Measurements from ENCODE around the gene DEPP1. TPM values are rescaled to one million over a fixed set of nuclear protein-coding genes. Genes with fewer than 3 reads are reported as not detected.

Gene DEPP1
- polyA plus RNA-seq, 3 donors, result not detected

- Histone ChIP-seq H2AFZ (ENCODE audit: insufficient read depth, low read depth, low read length, poor library complexity, severe bottlenecking) (no peak overlapping the region), H4K20me1 (ENCODE audit: insufficient read depth, low read length) (no peaks in the 10 kb centered on the region), H3K4me1 (ENCODE audit: control insufficient read depth in 1 of 2, insufficient read depth in 2 of 2, low read length in 2 of 2) (peaks cover 52 to 58% of the 10 kb centered on the region in 2 donors), H3K9me3 (replicated peaks in 1 of 2; ENCODE audit: control insufficient read depth in 1 of 2, insufficient read depth in 1 of 2, low read length in 2 of 2) (no peaks in the 10 kb centered on the region), H3K4me3 (replicated peaks in 1 of 3; ENCODE audit: low read depth in 2 of 3, low read length in 3 of 3) (no peak overlapping the region), H3K9ac (ENCODE audit: insufficient read depth, low read length, poor library complexity, severe bottlenecking) (no peak overlapping the region), H3K27me3 (ENCODE audit: control insufficient read depth in 2 of 2, insufficient read depth in 2 of 2, low read length in 2 of 2) (no peaks in the 10 kb centered on the region), H3K36me3 (replicated peaks in 1 of 2; ENCODE audit: control insufficient read depth in 1 of 2, insufficient read depth in 2 of 2, low read length in 2 of 2) (no peaks in the 10 kb centered on the region), H3K27ac (ENCODE audit: low read depth in 1 of 2, low read length in 2 of 2) (no peak overlapping the region), H3K4me2 (replicated peaks; ENCODE audit: extremely low read depth, low read length, poor library complexity, severe bottlenecking) (no peak overlapping the region), H3K79me2 (ENCODE audit: insufficient read depth, low read length) (peaks cover 7% of the 10 kb centered on the region)
- Mint-ChIP-seq H3K4me1 (peaks cover 41% of the 10 kb centered on the region), H3K27me3 (ENCODE audit: low read depth in 3 of 3) (peaks cover 0 to 5% (median 0%) of the 10 kb centered on the region in 3 donors), H3K9me3 (peaks cover 0 to 3% (median 0%) of the 10 kb centered on the region in 7 donors), H3K36me3 (no peaks in the 10 kb centered on the region), H3K27ac (peak overlapping the region in 1 of 7 donors; percentile 63), H3K4me3 (no peak overlapping the region)
- intact Hi-C loops (cut with micrococcal nuclease), result loop anchor here in 1 of 2 donors (2.0 kb wide), 1 partner anchor 43 kb away; no protein-coding TSS in a partner anchor
- WGBS (ENCODE audit: insufficient coverage), result 94% methylated on average over 4 of the region's 10 CpGs
- TF ChIP-seq CTCF (IDR thresholded peaks at IDR 0.05), result no peak
- no peak for DNase-seq
Observed at GRCh38 chr10:44931621-44932516, 46.7 kb downstream of the DEPP1 start.

GRCh38 chr10:44930904-44931620 is 47.5 kb downstream of the DEPP1 start:
- H3K4me1 Mint-ChIP-seq, result peaks cover 33% of the 10 kb centered on the region
- H3K4me2 ChIP-seq (replicated peaks; ENCODE audit: extremely low read depth, low read length, poor library complexity, severe bottlenecking), result no peak overlapping the region
- no peak for DNase-seq
- no peak overlapping the region for H2AFZ ChIP-seq (ENCODE audit: insufficient read depth, low read depth, low read length, poor library complexity, severe bottlenecking)
- peaks cover 0 to 2% (median 0%) of the 10 kb centered on the region in 7 donors for H3K9me3 Mint-ChIP-seq
- H3K27me3 ChIP-seq (ENCODE audit: control insufficient read depth in 2 of 2, insufficient read depth in 2 of 2, low read length in 2 of 2), result no peaks in the 10 kb centered on the region
- no peak overlapping the region for H3K27ac Mint-ChIP-seq
- no peak overlapping the region for H3K27ac ChIP-seq (ENCODE audit: low read depth in 1 of 2, low read length in 2 of 2)
- no peak for TF ChIP-seq CTCF (IDR thresholded peaks at IDR 0.05)
- H4K20me1 ChIP-seq (ENCODE audit: insufficient read depth, low read length), result no peaks in the 10 kb centered on the region
- H3K27me3 Mint-ChIP-seq (ENCODE audit: low read depth in 3 of 3), result peaks cover 0 to 5% (median 0%) of the 10 kb centered on the region in 3 donors
- intact Hi-C loops (cut with micrococcal nuclease), result no loop called here
- no peaks in the 10 kb centered on the region for H3K36me3 Mint-ChIP-seq
- H3K4me3 ChIP-seq (replicated peaks in 1 of 3; ENCODE audit: low read depth in 2 of 3, low read length in 3 of 3), result no peak overlapping the region
- 89% methylated on average over 2 of the region's 4 CpGs for WGBS (ENCODE audit: insufficient coverage)
- H3K79me2 ChIP-seq (ENCODE audit: insufficient read depth, low read length), result peaks cover 7% of the 10 kb centered on the region
- peaks cover 46 to 53% of the 10 kb centered on the region in 2 donors for H3K4me1 ChIP-seq (ENCODE audit: control insufficient read depth in 1 of 2, insufficient read depth in 2 of 2, low read length in 2 of 2)
- H3K9ac ChIP-seq (ENCODE audit: insufficient read depth, low read length, poor library complexity, severe bottlenecking), result no peak overlapping the region
- no peak overlapping the region for H3K4me3 Mint-ChIP-seq
- H3K36me3 ChIP-seq (replicated peaks in 1 of 2; ENCODE audit: control insufficient read depth in 1 of 2, insufficient read depth in 2 of 2, low read length in 2 of 2), result no peaks in the 10 kb centered on the region
- no peaks in the 10 kb centered on the region for H3K9me3 ChIP-seq (replicated peaks in 1 of 2; ENCODE audit: control insufficient read depth in 1 of 2, insufficient read depth in 1 of 2, low read length in 2 of 2)
